Hematopoietic multipotent progenitor cell treated with erythropoietin and hydrocortisone succinate and interleukin-3 and kit ligand, for 8 days (in vitro differentiated cells): ENCODE results near the gene SPAG9.
"Not testable (repeated sequence)": the region's sequence is repeated elsewhere in the genome, so short reads cannot be mapped to it uniquely, and the experiment has no call there.

ENCODE experiments used
- DNase-seq: peaks from one replicate; pipeline ENCODE4 v3.0.0-alpha.2; 2015

Gene SPAG9

GRCh38 chr17:50949989-50950877 lies 170.4 kb downstream of the SPAG9 start:
- peak; percentile 80 for DNase-seq

GRCh38 chr17:50949128-50949988 lies 171.3 kb downstream of the SPAG9 start:
- no peak for DNase-seq

- DNase-seq: no peak
Observed at GRCh38 chr17:50948711-50949110, 172.0 kb downstream of the SPAG9 start.

GRCh38 chr17:50947782-50948543 lies 172.7 kb downstream of the SPAG9 start:
- peak; percentile 94 for DNase-seq

GRCh38 chr17:50946891-50947781 lies 173.5 kb downstream of the SPAG9 start:
- no peak for DNase-seq

GRCh38 chr17:50946223-50946890 lies 174.3 kb downstream of the SPAG9 start:
- no peak for DNase-seq

GRCh38 chr17:50945779-50946222 lies 174.9 kb downstream of the SPAG9 start:
- DNase-seq: no peak

- DNase-seq: no peak
Observed at GRCh38 chr17:50944902-50945720, 175.6 kb downstream of the SPAG9 start.

- peak; percentile 81 for DNase-seq
Observed at GRCh38 chr17:50944054-50944901, 176.4 kb downstream of the SPAG9 start.

- DNase-seq: no peak
Observed at GRCh38 chr17:50943575-50943933, 177.1 kb downstream of the SPAG9 start.

- DNase-seq: not testable (repeated sequence)
Observed at GRCh38 chr17:50941676-50942048, 179.0 kb downstream of the SPAG9 start.

- no peak for DNase-seq
Observed at GRCh38 chr17:50939795-50940684, 180.6 kb downstream of the SPAG9 start.

GRCh38 chr17:50939542-50939794 lies 181.2 kb downstream of the SPAG9 start:
- no peak for DNase-seq

GRCh38 chr17:50938821-50939541 lies 181.7 kb downstream of the SPAG9 start:
- DNase-seq: no peak

- DNase-seq: no peak
Observed at GRCh38 chr17:50935996-50936266, 184.7 kb downstream of the SPAG9 start.

- DNase-seq: peak; percentile 65
Observed at GRCh38 chr17:50935221-50935995, 185.3 kb downstream of the SPAG9 start.

- DNase-seq: peak; percentile 66
Observed at GRCh38 chr17:50934672-50935220, 185.9 kb downstream of the SPAG9 start.
